ENCODE results near the gene PDX1. TPM values are rescaled to one million over a fixed set of nuclear protein-coding genes. Genes with fewer than 3 reads are reported as not detected.

Gene PDX1
- total RNA-seq, 2 donors from 2014 or later: 0.67 to 0.76 TPM

- DNase-seq (peak in 1 of 2 donors; percentile 36), ATAC-seq (no peak)
- intact Hi-C loops (cut with DNase I, micrococcal nuclease): no loop called here
These were observed 46.9 kb downstream of the PDX1 start for GRCh38 chr13:27966641-27967202.

- peak in 1 of 2 donors; percentile 42 for DNase-seq
- intact Hi-C loops (cut with DNase I, micrococcal nuclease): no loop called here
- peak; percentile 5 for ATAC-seq
These were observed 47.5 kb downstream of the PDX1 start for GRCh38 chr13:27967203-27967735.

- ATAC-seq (no peak), DNase-seq (no peak)
- intact Hi-C loops (cut with DNase I, micrococcal nuclease): no loop called here
These were observed 48.0 kb downstream of the PDX1 start for GRCh38 chr13:27967736-27968315.

GRCh38 chr13:27968316-27969081, 48.7 kb downstream of the PDX1 start:
- no peak for ATAC-seq
- intact Hi-C loops (cut with DNase I, micrococcal nuclease): no loop called here
- no peak for DNase-seq

- peak; percentile 90 for DNase-seq
- peak; percentile 61 for ATAC-seq
- intact Hi-C loops (cut with DNase I, micrococcal nuclease): no loop called here
These were observed 49.5 kb downstream of the PDX1 start, which contains the start of gene CDX2 for GRCh38 chr13:27969082-27969865. Gene CDX2, minus strand, starts transcription at chr13:27969315. Its CDS starts 309 bp downstream, at chr13:27969006.

GRCh38 chr13:27969866-27970229, 50.0 kb downstream of the PDX1 start:
- no peak for DNase-seq
- ATAC-seq: no peak
- intact Hi-C loops (cut with DNase I, micrococcal nuclease): no loop called here

- ATAC-seq (no peak), DNase-seq (peak in 1 of 2 donors; percentile 38)
- intact Hi-C loops (cut with DNase I, micrococcal nuclease): no loop called here
These were observed 50.8 kb downstream of the PDX1 start for GRCh38 chr13:27970382-27971235.

- intact Hi-C loops (cut with DNase I, micrococcal nuclease): no loop called here
- peak; percentile 80 to 81 for DNase-seq
- ATAC-seq: peak; percentile 29
These were observed 51.4 kb downstream of the PDX1 start for GRCh38 chr13:27971236-27971645.

- intact Hi-C loops (cut with DNase I, micrococcal nuclease): no loop called here
- ATAC-seq (no peak), DNase-seq (peak in 1 of 2 donors; percentile 24)
These were observed 52.1 kb downstream of the PDX1 start for GRCh38 chr13:27971776-27972477.

GRCh38 chr13:27972478-27972820, 52.6 kb downstream of the PDX1 start:
- intact Hi-C loops (cut with DNase I, micrococcal nuclease): no loop called here
- no peak for DNase-seq
- no peak for ATAC-seq

GRCh38 chr13:27973291-27973690, 53.5 kb downstream of the PDX1 start:
- intact Hi-C loops (cut with DNase I, micrococcal nuclease): no loop called here
- no peak for ATAC-seq
- peak in 1 of 2 donors; percentile 34 for DNase-seq

- DNase-seq (peak in 1 of 2 donors; percentile 21), ATAC-seq (no peak)
- intact Hi-C loops (cut with DNase I, micrococcal nuclease): no loop called here
These were observed 54.3 kb downstream of the PDX1 start for GRCh38 chr13:27973961-27974662.

Other genes starting within 250 kb of the PDX1 start
- gene GSX1, start 127.5 kb upstream of the PDX1 start, total RNA-seq: not detected
- gene CDX2, start 49.3 kb downstream of the PDX1 start, total RNA-seq: 100 to 1,000 TPM; 266 to 293 TPM
- 10 to 100 TPM; 44.8 to 46.4 TPM for gene URAD, start 68.7 kb downstream of the PDX1 start, total RNA-seq
- under 1 TPM; 0.15 to 0.47 TPM for gene FLT3, start 180.6 kb downstream of the PDX1 start, total RNA-seq
- gene PAN3, start 218.5 kb downstream of the PDX1 start, total RNA-seq: 10 to 100 TPM; 30.7 to 37.0 TPM

Data from left colon (tissue), 2 donors.